ENCODE results near the gene RNF138. TPM values are rescaled to one million over a fixed set of nuclear protein-coding genes. Genes with fewer than 3 reads are reported as not detected.

RNF138 gene
- total and polyA plus RNA-seq, 2 of the 13 experiments (the other 11 are each of a cell fraction or from before 2014, with no cell fraction given) = 14.6 to 33.6 TPM

GRCh38 chr18:32056613-32057358, 34.9 kb upstream of the RNF138 start:
- Histone ChIP-seq H3K79me2 (ENCODE audit: insufficient read depth, low read length) (no peaks in the 10 kb centered on the region), H3K9me3 (ENCODE audit: low read length) (no peaks in the 10 kb centered on the region), H3K27me3 (ENCODE audit: control insufficient read depth in 1 of 2, insufficient read depth in 2 of 2, low read length in 2 of 2) (no peaks in the 10 kb centered on the region; a peak in 2 of 5 replicates), H3K4me2 (ENCODE audit: low read depth, low read length) (no peak overlapping the region), H3K4me1 (ENCODE audit: insufficient read depth, low read length) (no peaks in the 10 kb centered on the region), H4K20me1 (ENCODE audit: insufficient read depth, low read length) (no peaks in the 10 kb centered on the region), H3K36me3 (replicated peaks in 1 of 2; ENCODE audit: control insufficient read depth in 1 of 2, insufficient read depth in 2 of 2, low read length in 2 of 2) (no peaks in the 10 kb centered on the region), H3K27ac (ENCODE audit: extremely low read length, insufficient read depth, low read length) (no peak overlapping the region), H2AFZ (ENCODE audit: low read length) (no peak overlapping the region), H3K9ac (ENCODE audit: insufficient read depth, low read depth, low read length) (no peak overlapping the region), H3K4me3 (replicated peaks in 1 of 3; ENCODE audit: insufficient read depth in 1 of 3, low read depth in 2 of 3, low read length in 3 of 3) (no peak overlapping the region)
- in situ Hi-C loops (cut with HindIII; ENCODE audit: extremely low pct_ligation_motif_present, low pct_unique_long_range_greater_than_20kb) (no loop called here), intact Hi-C loops (cut with micrococcal nuclease; ENCODE audit: unreplicated experiment) (no loop called here)
- no peak for ATAC-seq
- CTCF ChIA-PET (ENCODE audit: low intra/inter-chr PET ratio, low total read pairs) = no interaction called here
- no peak for DNase-seq (ENCODE audit: low spot score)
- WGBS (ENCODE audit: low lambda C conversion rate) = 83% methylated on average over 3 of the region's 3 CpGs
- BruUV-seq (replicated peaks) = no TSS peak
- POLR2A ChIA-PET = no interaction called here
- peak; percentile 78 for TF ChIP-seq LCORL (IDR thresholded peaks at IDR 0.05)
- no peak for TF ChIP-seq LCORL (CRISPR knock-in tag; IDR thresholded peaks at IDR 0.05)
- TF ChIP-seq, protein P1, sequence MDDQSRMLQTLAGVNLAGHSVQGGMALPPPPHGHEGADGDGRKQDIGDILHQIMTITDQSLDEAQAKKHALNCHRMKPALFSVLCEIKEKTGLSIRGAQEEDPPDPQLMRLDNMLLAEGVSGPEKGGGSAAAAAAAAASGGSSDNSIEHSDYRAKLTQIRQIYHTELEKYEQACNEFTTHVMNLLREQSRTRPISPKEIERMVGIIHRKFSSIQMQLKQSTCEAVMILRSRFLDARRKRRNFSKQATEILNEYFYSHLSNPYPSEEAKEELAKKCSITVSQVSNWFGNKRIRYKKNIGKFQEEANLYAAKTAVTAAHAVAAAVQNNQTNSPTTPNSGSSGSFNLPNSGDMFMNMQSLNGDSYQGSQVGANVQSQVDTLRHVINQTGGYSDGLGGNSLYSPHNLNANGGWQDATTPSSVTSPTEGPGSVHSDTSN (CRISPR knock-in tag; IDR thresholded peaks at IDR 0.05; ENCODE audit: borderline replicate concordance) = no peak
- TF ChIP-seq ZNF749 (CRISPR knock-in tag; IDR thresholded peaks at IDR 0.05; ENCODE audit: borderline replicate concordance) = no peak
- FAIRE-seq = no peak

DNA sequence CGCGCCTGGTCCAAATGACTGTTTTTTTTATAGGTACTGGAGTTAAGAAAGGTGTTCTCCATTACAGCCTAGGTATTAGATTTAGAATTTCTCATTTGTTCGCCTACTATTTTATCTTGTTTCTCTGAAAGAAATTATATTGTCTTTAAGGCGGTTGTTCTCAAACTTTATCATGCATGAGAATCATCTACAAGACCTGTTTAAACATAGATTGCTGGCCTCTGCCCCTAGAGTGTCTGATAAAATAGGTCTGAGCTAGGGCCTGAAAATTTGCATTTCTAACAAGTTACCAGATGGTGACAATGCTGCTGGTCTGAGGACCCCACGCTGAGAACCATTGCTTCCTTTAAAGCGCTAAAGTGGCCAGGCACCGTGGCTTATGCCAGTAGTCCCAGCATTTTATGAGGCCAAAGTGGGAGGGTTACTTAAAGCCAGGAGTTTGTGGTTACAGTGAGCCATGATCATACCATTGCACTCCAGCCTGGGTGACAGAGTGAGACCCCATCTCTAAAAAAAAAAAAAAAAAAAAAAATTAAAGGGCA, 34.0 kb upstream of the RNF138 start:
- no peaks in the 10 kb centered on the region for H3K4me1 ChIP-seq (ENCODE audit: insufficient read depth, low read length)
- no peak overlapping the region for H2AFZ ChIP-seq (ENCODE audit: low read length)
- ChIA-PET CTCF (ENCODE audit: low intra/inter-chr PET ratio, low total read pairs) (no interaction called here), POLR2A (no interaction called here)
- no peak overlapping the region for H3K4me2 ChIP-seq (ENCODE audit: low read depth, low read length)
- no peaks in the 10 kb centered on the region for H3K9me3 ChIP-seq (ENCODE audit: low read length)
- no peaks in the 10 kb centered on the region for H4K20me1 ChIP-seq (ENCODE audit: insufficient read depth, low read length)
- no peak for ATAC-seq
- DNase-seq (ENCODE audit: low spot score) = no peak
- FAIRE-seq = no peak
- H3K27ac ChIP-seq (ENCODE audit: extremely low read length, insufficient read depth, low read length) = no peak overlapping the region
- intact Hi-C loops (cut with micrococcal nuclease; ENCODE audit: unreplicated experiment) = no loop called here
- no TSS peak for BruUV-seq (replicated peaks)
- no peak overlapping the region for H3K9ac ChIP-seq (ENCODE audit: insufficient read depth, low read depth, low read length)
- H3K27me3 ChIP-seq (ENCODE audit: control insufficient read depth in 1 of 2, insufficient read depth in 2 of 2, low read length in 2 of 2) = no peaks in the 10 kb centered on the region; a peak in 2 of 5 replicates
- in situ Hi-C loops (cut with HindIII; ENCODE audit: extremely low pct_ligation_motif_present, low pct_unique_long_range_greater_than_20kb) = no loop called here
- no peak overlapping the region for H3K4me3 ChIP-seq (replicated peaks in 1 of 3; ENCODE audit: insufficient read depth in 1 of 3, low read depth in 2 of 3, low read length in 3 of 3)
- TF ChIP-seq PRPF4 (IDR thresholded peaks at IDR 0.05; ENCODE audit: low read depth, low read length, poor library complexity, severe bottlenecking) (no peak), ZNF552 (CRISPR knock-in tag; IDR thresholded peaks at IDR 0.05; ENCODE audit: borderline replicate concordance) (no peak), U2AF2 (IDR thresholded peaks at IDR 0.05; ENCODE audit: low read depth, low read length) (no peak), ONECUT2 (CRISPR knock-in tag; IDR thresholded peaks at IDR 0.05) (no peak), CBFB (CRISPR knock-in tag; IDR thresholded peaks at IDR 0.05) (no peak)
- TF ChIP-seq, protein P2, sequence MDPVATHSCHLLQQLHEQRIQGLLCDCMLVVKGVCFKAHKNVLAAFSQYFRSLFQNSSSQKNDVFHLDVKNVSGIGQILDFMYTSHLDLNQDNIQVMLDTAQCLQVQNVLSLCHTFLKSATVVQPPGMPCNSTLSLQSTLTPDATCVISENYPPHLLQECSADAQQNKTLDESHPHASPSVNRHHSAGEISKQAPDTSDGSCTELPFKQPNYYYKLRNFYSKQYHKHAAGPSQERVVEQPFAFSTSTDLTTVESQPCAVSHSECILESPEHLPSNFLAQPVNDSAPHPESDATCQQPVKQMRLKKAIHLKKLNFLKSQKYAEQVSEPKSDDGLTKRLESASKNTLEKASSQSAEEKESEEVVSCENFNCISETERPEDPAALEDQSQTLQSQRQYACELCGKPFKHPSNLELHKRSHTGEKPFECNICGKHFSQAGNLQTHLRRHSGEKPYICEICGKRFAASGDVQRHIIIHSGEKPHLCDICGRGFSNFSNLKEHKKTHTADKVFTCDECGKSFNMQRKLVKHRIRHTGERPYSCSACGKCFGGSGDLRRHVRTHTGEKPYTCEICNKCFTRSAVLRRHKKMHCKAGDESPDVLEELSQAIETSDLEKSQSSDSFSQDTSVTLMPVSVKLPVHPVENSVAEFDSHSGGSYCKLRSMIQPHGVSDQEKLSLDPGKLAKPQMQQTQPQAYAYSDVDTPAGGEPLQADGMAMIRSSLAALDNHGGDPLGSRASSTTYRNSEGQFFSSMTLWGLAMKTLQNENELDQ (CRISPR knock-in tag; IDR thresholded peaks at IDR 0.05; ENCODE audit: borderline replicate concordance) = no peak
- no peaks in the 10 kb centered on the region for H3K36me3 ChIP-seq (replicated peaks in 1 of 2; ENCODE audit: control insufficient read depth in 1 of 2, insufficient read depth in 2 of 2, low read length in 2 of 2)
- WGBS (ENCODE audit: low lambda C conversion rate) = 88% methylated on average over 7 of the region's 7 CpGs
- H3K79me2 ChIP-seq (ENCODE audit: insufficient read depth, low read length) = no peaks in the 10 kb centered on the region
